ENCODE measurements around the gene PTH.
A peak's percentile ranks its signal among the peaks of the same experiment; 100 is the strongest.

Gene PTH

GRCh38 chr11:13495929-13496328, at the start of gene PTH:
PTH (minus strand) TSS chr11:13495997; CDS start chr11:13492855, 3,142 bp downstream.
- no peak for TF ChIP-seq CTCF (conservative IDR thresholded peaks at IDR 0.05)
- no peak within 1 kb of the TSS for H3K27ac ChIP-seq

GRCh38 chr11:13538044-13538443, 42.2 kb upstream of the PTH start:
- TF ChIP-seq CTCF (conservative IDR thresholded peaks at IDR 0.05): no peak
- no peak overlapping the region for H3K27ac ChIP-seq

- TF ChIP-seq CTCF (conservative IDR thresholded peaks at IDR 0.05): peak; percentile 59
- no peak overlapping the region; the same call in 1 of the 2 replicates for H3K27ac ChIP-seq
Observed at GRCh38 chr11:13535819-13536218, 40.0 kb upstream of the PTH start.

GRCh38 chr11:13534358-13534757, 38.6 kb upstream of the PTH start:
- no peak for TF ChIP-seq CTCF (conservative IDR thresholded peaks at IDR 0.05)
- no peak overlapping the region for H3K27ac ChIP-seq

GRCh38 chr11:13525257-13525656, 29.5 kb upstream of the PTH start:
- H3K27ac ChIP-seq: no peak overlapping the region
- no peak for TF ChIP-seq CTCF (conservative IDR thresholded peaks at IDR 0.05)

GRCh38 chr11:13503393-13503792, 7.6 kb upstream of the PTH start:
- TF ChIP-seq CTCF (conservative IDR thresholded peaks at IDR 0.05): no peak
- no peak overlapping the region for H3K27ac ChIP-seq

- TF ChIP-seq CTCF (conservative IDR thresholded peaks at IDR 0.05): no peak
- no peak overlapping the region for H3K27ac ChIP-seq
Observed at GRCh38 chr11:13502492-13502891, 6.7 kb upstream of the PTH start.

- H3K27ac ChIP-seq: no peak overlapping the region
- no peak for TF ChIP-seq CTCF (conservative IDR thresholded peaks at IDR 0.05)
Observed at GRCh38 chr11:13494051-13494450, 1.7 kb downstream of the PTH start.
